GM12878 (cell line): ENCODE results near the gene UVRAG. TPM values are rescaled to one million over a fixed set of nuclear protein-coding genes. Genes with fewer than 3 reads are reported as not detected.
A peak's percentile ranks its signal among the peaks of the same experiment; 100 is the strongest.

Experiments
- ATAC-seq: fragments of 200-7000 bp; cut with Tn5 transposase; 3 replicates; pipeline ENCODE4 v1.9.1; 2020; ENCODE audit warnings: mild to moderate bottlenecking, moderate library complexity
- BruUV-seq: library from RNA; stranded (reverse); fragments of 400-500 nt; replicated peaks from 2 replicates; lab custom pipeline; 2021; lab: Mats Ljungman, UMichigan
- CTCF ChIA-PET: fragments of 300-600 bp; sonication (Branson Sonifier 250); formaldehyde crosslinking; extraction: SDS; loops from one replicate; lab custom pipeline; 2021; ENCODE audit warnings: inconsistent platforms; lab: Yijun Ruan, JAX
- POLR2A ChIA-PET: fragments of 350-600 bp; formaldehyde crosslinking; extraction: SDS; loops from one replicate; lab custom pipeline; 2021; ENCODE audit warnings: inconsistent platforms; lab: Charles Lee
- RAD21 ChIA-PET: fragments of 300-600 bp; sonication (Branson Sonifier 250); formaldehyde crosslinking; loops from one replicate; lab custom pipeline; 2023; ENCODE audit warnings: antibody characterized with exemption; ENCODE audit not compliant: unreplicated experiment; lab: Charles Lee
- SMC1A ChIA-PET: fragments of 300-600 bp; sonication (Branson Sonifier 250); formaldehyde crosslinking; loops from one replicate; lab custom pipeline; 2023; ENCODE audit not compliant: unreplicated experiment, uncharacterized antibody; lab: Charles Lee
- DNase-seq: peaks from one replicate; pipeline ENCODE4 v3.0.0-alpha.2; 2011; ENCODE audit warnings: low read depth, low spot score
- FAIRE-seq: peaks from 3 replicates; lab custom pipeline; 2011; peaks lifted over from hg19 to GRCh38; lab: Jason Lieb, UNC
- H2AFZ ChIP-seq: 2 replicates; pipeline ENCODE4 v1.6.0; 2011; ENCODE audit warnings: low read depth, low read length, control low read depth; ENCODE audit not compliant: control insufficient read depth
- H3K27ac ChIP-seq: 2 replicates; pipeline ENCODE4 v1.5.1; 2011; ENCODE audit warnings: control low read depth; ENCODE audit not compliant: control insufficient read depth, insufficient read depth
- H3K27me3 ChIP-seq, 2 experiments: replicated peaks in 1 of 2; 2 replicates each; pipeline versions ENCODE4 v1.6.0 to v1.6.1; 2011; ENCODE audit warnings: low read length in 1 of 2; ENCODE audit not compliant: control insufficient read depth in 2 of 2, insufficient read depth in 2 of 2
- H3K36me3 ChIP-seq, 2 experiments: 2 replicates each; pipeline ENCODE4 v1.5.1; 2011; ENCODE audit warnings: low read length in 1 of 2; ENCODE audit not compliant: control insufficient read depth in 2 of 2, insufficient read depth in 2 of 2
- H3K4me1 ChIP-seq: 2 replicates; pipeline ENCODE4 v1.6.1; 2011; ENCODE audit warnings: mild to moderate bottlenecking, low read length, moderate library complexity, mixed read lengths; ENCODE audit not compliant: control insufficient read depth, insufficient read depth
- H3K4me2 ChIP-seq: 2 replicates; pipeline ENCODE4 v1.6.0; 2011; ENCODE audit warnings: control low read depth; ENCODE audit not compliant: control insufficient read depth, insufficient read depth
- H3K4me3 ChIP-seq: fragments of 200-600 bp; sonication (generic); 2 replicates; pipeline ENCODE4 v1.5.1; 2016
- H3K79me2 ChIP-seq: 2 replicates; pipeline ENCODE4 v1.6.0; 2011; ENCODE audit warnings: low read length; ENCODE audit not compliant: control insufficient read depth, insufficient read depth
- H3K9ac ChIP-seq: 2 replicates; pipeline ENCODE4 v1.8.0; 2011; ENCODE audit warnings: low read length, control low read depth, mixed read lengths; ENCODE audit not compliant: control insufficient read depth, insufficient read depth
- H3K9me3 ChIP-seq: replicated peaks from 3 replicates; pipeline ENCODE4 v1.5.1; 2011; ENCODE audit warnings: mild to moderate bottlenecking, low read length; ENCODE audit not compliant: control insufficient read depth, insufficient read depth
- H4K20me1 ChIP-seq: 2 replicates; pipeline ENCODE4 v1.6.0; 2011; ENCODE audit not compliant: control insufficient read depth, insufficient read depth
- ATF3 ChIP-seq: IDR thresholded peaks from 2 replicates; pipeline ENCODE4 v1.6.1; 2011; ENCODE audit warnings: low read depth, mild to moderate bottlenecking, low read length, moderate library complexity, borderline replicate concordance; ENCODE audit errors: extremely low read depth
- E4F1 ChIP-seq: fragments of 450-650 bp; IDR thresholded peaks from 2 replicates; pipeline ENCODE4 v1.6.1; 2018; ENCODE audit warnings: borderline replicate concordance, mild to moderate bottlenecking; ENCODE audit not compliant: partially characterized antibody
- FOXK2 ChIP-seq: fragments of 450-650 bp; IDR thresholded peaks from 2 replicates; pipeline ENCODE4 v1.6.1; 2017; ENCODE audit warnings: mild to moderate bottlenecking, moderate library complexity
- FOXM1 ChIP-seq: IDR thresholded peaks from 2 replicates; pipeline ENCODE4 v1.6.1; 2012; ENCODE audit warnings: low read depth, mild to moderate bottlenecking, inconsistent platforms, low read length, moderate library complexity
- GABPA ChIP-seq: IDR thresholded peaks from 2 replicates; pipeline ENCODE4 v1.6.1; 2014; ENCODE audit warnings: antibody characterized with exemption, low read depth, mild to moderate bottlenecking, inconsistent platforms
- HDAC2 ChIP-seq: fragments of 200-600 bp; sonication (generic); IDR thresholded peaks from 2 replicates; pipeline ENCODE4 v1.6.1; 2017
- HDGF ChIP-seq: fragments of 450-650 bp; IDR thresholded peaks from 2 replicates; pipeline ENCODE4 v1.6.1; 2016; ENCODE audit warnings: antibody characterized with exemption
- JUNB ChIP-seq: IDR thresholded peaks from 2 replicates; pipeline ENCODE4 v1.6.1; 2016; ENCODE audit warnings: antibody characterized with exemption, mild to moderate bottlenecking
- RAD21 ChIP-seq: IDR thresholded peaks from 2 replicates; pipeline ENCODE4 v1.6.1; 2011; ENCODE audit warnings: mild to moderate bottlenecking, low read depth, low read length, moderate library complexity; ENCODE audit not compliant: insufficient read depth
- RBBP5 ChIP-seq: fragments of 200-600 bp; sonication (generic); conservative IDR thresholded peaks from 2 replicates; pipeline ENCODE4 v1.6.1; 2016
- ZBED1 ChIP-seq: IDR thresholded peaks from 2 replicates; pipeline ENCODE4 v1.6.1; 2016; ENCODE audit warnings: borderline replicate concordance
- ZNF207 ChIP-seq: fragments of 450-650 bp; IDR thresholded peaks from 2 replicates; pipeline ENCODE4 v1.6.1; 2014; ENCODE audit warnings: antibody characterized with exemption, mild to moderate bottlenecking, borderline replicate concordance
- WGBS: methylation state at CpG from one replicate; pipeline ENCODE4 v1.1.6; 2016; ENCODE audit warnings: low lambda C conversion rate; ENCODE audit not compliant: insufficient replicate concordance, insufficient coverage; ENCODE audit errors: missing lambda C conversion rate; 5-methylcytosine and 5-hydroxymethylcytosine counted together
- in situ Hi-C: fragments of 300-500 bp; cut with MboI; formaldehyde crosslinking; loops from 9 replicates; pipeline ENCODE4 v1.14.3; 2018; ENCODE audit warnings: mixed read lengths
- intact Hi-C: fragments of 100-400 bp; cut with micrococcal nuclease; formaldehyde crosslinking; loops from one replicate; pipeline ENCODE4 v1.14.2; 2022; ENCODE audit not compliant: unreplicated experiment
- polyA plus RNA-seq, 11 experiments: library from polyadenylated mRNA; depleted of rRNA in 4 of 11; unstranded in 6 of 11; stranded (reverse) in 5 of 11; fragments of >200 nt; fragmentation: Nextera tagmentation in 4 of 11; fragmentation: Illumina TruSeq in 1 of 11; extraction: Ambion mirVana in 4 of 11; extraction: Trizol in 1 of 11; gene quantifications; 1 replicate in 1 of 11; 2 replicates in 10 of 11; pipeline versions ENCODE4 v1.2.1 to v1.2.3, GENCODE V29; 2011 to 2016; ENCODE audit warnings: inconsistent platforms in 2 of 11, missing spikeins in 2 of 11, low read depth in 1 of 11
- total RNA-seq, 4 experiments: library from RNA; depleted of rRNA in 3 of 4; stranded (reverse); fragments of >200 nt in 3 of 4; fragmentation: Illumina TruSeq in 1 of 4; extraction: Trizol in 1 of 4; gene quantifications; 2 replicates each; pipeline versions ENCODE4 v1.2.1 to v1.2.3, GENCODE V29; 2013 to 2021

The UVRAG gene
- total and polyA plus RNA-seq, 10 of the 15 experiments (the other 5 are each of a cell fraction or from before 2014, with no cell fraction given) = 7.0 to 43.4 (median 37.0) TPM

- H2AFZ ChIP-seq = peak overlapping the region; percentile 97
- intact Hi-C loops (loop anchor here (1.0 to 10.0 kb wide), 3 partner anchors 46 to 207 kb away; partner anchors contain the start of gene SERPINH1), in situ Hi-C loops (loop anchor here (5.0 kb wide), 1 partner anchor 42 kb away; no protein-coding TSS in a partner anchor)
- no peaks in the 10 kb centered on the region for H3K9me3 ChIP-seq
- no TSS peak for BruUV-seq
- no peaks in the 10 kb centered on the region for H3K27me3 ChIP-seq
- 9% methylated on average over 36 of the region's 46 CpGs for WGBS
- peak overlapping the region; percentile 90 for H3K27ac ChIP-seq
- ChIA-PET CTCF (interaction anchor here (0.6 to 3.7 kb wide), 5 partner anchors 12 to 63 kb away, joined by 3 to 22 read pairs (median 3); no protein-coding TSS in a partner anchor), RAD21 (interaction anchor here (0.8 to 3.7 kb wide), 4 partner anchors 18 to 100 kb away, joined by 3 to 21 read pairs (median 4); no protein-coding TSS in a partner anchor), SMC1A (interaction anchor here (0.8 to 2.3 kb wide), 9 partner anchors 17 to 123 kb away, joined by 3 to 9 read pairs (median 4); no protein-coding TSS in a partner anchor), POLR2A (interaction anchor here (0.6 to 1.0 kb wide), 3 partner anchors 11 to 55 kb away, joined by 3 to 4 read pairs (median 4); no protein-coding TSS in a partner anchor)
- ATAC-seq (peak; percentile 1), DNase-seq (no peak), FAIRE-seq (no peak)
- H3K9ac ChIP-seq = peak overlapping the region; percentile 75
- peak overlapping the region; percentile 95 for H3K4me2 ChIP-seq
- H4K20me1 ChIP-seq = no peaks in the 10 kb centered on the region
- peaks cover 6% of the 10 kb centered on the region; the same call in 1 of the 2 replicates for H3K79me2 ChIP-seq
- TF ChIP-seq HDGF = 0 out of 2 replicates have a peak, but pooled peaks have one; percentile 38
- TF ChIP-seq GABPA = no peak
- no peaks in the 10 kb centered on the region for H3K36me3 ChIP-seq
- peak overlapping the region; percentile 79 for H3K4me3 ChIP-seq
- H3K4me1 ChIP-seq = peaks cover 52% of the 10 kb centered on the region
Measured at GRCh38 chr11:75768909-75769771, 45.9 kb upstream of the UVRAG start.

GRCh38 chr11:75770102-75770501 is 44.9 kb upstream of the UVRAG start:
- DNase-seq (no peak), ATAC-seq (no peak), FAIRE-seq (no peak)
- intact Hi-C loops = no loop called here
- Histone ChIP-seq H3K4me1 (peaks cover 56% of the 10 kb centered on the region), H3K36me3 (no peaks in the 10 kb centered on the region), H3K9me3 (no peaks in the 10 kb centered on the region), H2AFZ (no peak overlapping the region), H4K20me1 (no peaks in the 10 kb centered on the region), H3K79me2 (peaks cover 6% of the 10 kb centered on the region; the same call in 1 of the 2 replicates), H3K27me3 (no peaks in the 10 kb centered on the region), H3K4me2 (peak overlapping the region; percentile 95), H3K4me3 (peak overlapping the region; percentile 13; the same call in 1 of the 2 replicates), H3K9ac (no peak overlapping the region), H3K27ac (no peak overlapping the region)
- 42% methylated on average over 5 of the region's 5 CpGs for WGBS
- SMC1A ChIA-PET = interaction anchor here (0.9 to 2.3 kb wide), 8 partner anchors 16 to 122 kb away, joined by 3 to 9 read pairs (median 4); no protein-coding TSS in a partner anchor
- CTCF ChIA-PET = interaction anchor here (0.6 to 3.7 kb wide), 5 partner anchors 16 to 172 kb away, joined by 3 to 22 read pairs (median 3); no protein-coding TSS in a partner anchor
- RAD21 ChIA-PET = interaction anchor here (1.3 to 3.7 kb wide), 4 partner anchors 17 to 99 kb away, joined by 3 to 21 read pairs (median 4); no protein-coding TSS in a partner anchor
- BruUV-seq = TSS peak; percentile 49
- POLR2A ChIA-PET = interaction anchor here (0.6 to 1.7 kb wide), 4 partner anchors 12 to 54 kb away, joined by 3 to 7 read pairs (median 4); no protein-coding TSS in a partner anchor
- in situ Hi-C loops = no loop called here
- no peak for TF ChIP-seq JUNB
- TF ChIP-seq HDAC2 = no peak
- TF ChIP-seq FOXK2 = no peak
- no peak for TF ChIP-seq RBBP5
- no peak for TF ChIP-seq FOXM1
- TF ChIP-seq ZBED1 = no peak
- TF ChIP-seq ATF3 = no peak
- no peak for TF ChIP-seq E4F1
- TF ChIP-seq ZNF207 = no peak
- TF ChIP-seq RAD21 = no peak
